GM19023 (cell line): ENCODE results near the gene ABHD14A.

Source experiments
- ATAC-seq: cut with Tn5 transposase; IDR thresholded peaks from one replicate; pipeline ENCODE4 v1.9.1; 2021; ENCODE audit warnings: mild to moderate bottlenecking, moderate library complexity; ENCODE audit not compliant: unreplicated experiment

ABHD14A gene

DNA sequence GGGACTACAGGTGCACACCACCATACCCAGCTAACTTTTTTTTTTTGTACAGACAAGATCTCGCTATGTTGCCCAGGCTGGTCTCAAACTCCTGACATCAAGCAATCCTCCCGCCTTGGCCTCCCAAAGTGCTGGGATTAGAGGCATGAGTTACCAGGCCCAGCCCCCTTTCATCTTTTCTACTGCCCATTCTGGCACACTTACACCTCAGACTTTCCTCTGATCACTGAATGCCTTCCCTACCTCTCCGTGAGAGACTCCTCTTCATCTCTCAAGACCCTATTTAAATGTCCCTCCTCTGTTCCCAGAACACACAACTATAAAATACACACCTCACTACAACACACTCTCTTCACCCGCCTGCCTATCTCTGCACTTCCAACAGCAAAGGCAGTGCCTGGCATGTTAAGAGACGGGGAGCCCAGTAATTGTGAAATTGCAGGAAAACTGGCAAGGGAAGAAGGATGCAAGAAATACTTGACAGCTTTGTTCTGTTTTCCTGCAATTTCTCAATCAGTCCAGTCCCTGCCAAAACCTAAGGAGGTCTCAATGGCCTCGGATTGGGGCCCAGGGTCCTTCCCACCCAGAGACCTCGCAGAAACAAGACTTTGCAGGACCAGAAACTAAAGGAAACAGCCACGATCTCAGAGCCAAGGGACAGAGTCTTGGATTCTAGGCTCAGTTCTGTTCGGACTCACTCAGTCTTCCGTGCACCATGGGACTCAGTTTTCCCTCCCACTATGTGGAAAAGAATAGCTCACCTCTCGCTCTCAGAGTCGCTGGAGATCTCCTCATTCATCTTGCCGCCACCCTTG, 34.0 kb upstream of the ABHD14A start:
- ATAC-seq = no peak

DNA sequence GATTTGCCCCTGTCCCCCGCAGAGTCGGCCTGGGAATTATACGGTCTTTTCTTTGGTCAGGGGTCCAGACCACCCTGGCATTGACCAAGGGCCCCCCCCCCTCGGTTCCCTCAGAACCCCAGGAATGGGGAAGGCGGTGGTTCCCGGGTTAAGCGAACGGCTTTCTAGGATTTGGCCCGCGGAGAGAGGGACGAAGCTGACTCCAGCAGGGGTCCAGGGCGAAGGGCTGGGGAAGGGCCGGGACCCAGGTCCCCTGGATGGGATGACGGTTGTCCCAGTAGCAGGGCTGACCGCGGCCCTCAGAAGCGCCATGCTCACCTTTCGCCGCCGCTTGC, 33.4 kb upstream of the ABHD14A start:
- no peak for ATAC-seq

- peak; percentile 87 for ATAC-seq
These were observed 32.9 kb upstream of the ABHD14A start, which contains the start of the genes PARP3 and RRP9 for GRCh38 chr3:51941798-51942602. PARP3 (plus strand) TSS chr3:51942363; CDS start chr3:51943356, 993 bp downstream. RRP9 (minus strand) TSS chr3:51941904; CDS start chr3:51941867, 37 bp downstream.

GRCh38 chr3:51942603-51943450, 32.0 kb upstream of the ABHD14A start:
- ATAC-seq = peak; percentile 22

DNA sequence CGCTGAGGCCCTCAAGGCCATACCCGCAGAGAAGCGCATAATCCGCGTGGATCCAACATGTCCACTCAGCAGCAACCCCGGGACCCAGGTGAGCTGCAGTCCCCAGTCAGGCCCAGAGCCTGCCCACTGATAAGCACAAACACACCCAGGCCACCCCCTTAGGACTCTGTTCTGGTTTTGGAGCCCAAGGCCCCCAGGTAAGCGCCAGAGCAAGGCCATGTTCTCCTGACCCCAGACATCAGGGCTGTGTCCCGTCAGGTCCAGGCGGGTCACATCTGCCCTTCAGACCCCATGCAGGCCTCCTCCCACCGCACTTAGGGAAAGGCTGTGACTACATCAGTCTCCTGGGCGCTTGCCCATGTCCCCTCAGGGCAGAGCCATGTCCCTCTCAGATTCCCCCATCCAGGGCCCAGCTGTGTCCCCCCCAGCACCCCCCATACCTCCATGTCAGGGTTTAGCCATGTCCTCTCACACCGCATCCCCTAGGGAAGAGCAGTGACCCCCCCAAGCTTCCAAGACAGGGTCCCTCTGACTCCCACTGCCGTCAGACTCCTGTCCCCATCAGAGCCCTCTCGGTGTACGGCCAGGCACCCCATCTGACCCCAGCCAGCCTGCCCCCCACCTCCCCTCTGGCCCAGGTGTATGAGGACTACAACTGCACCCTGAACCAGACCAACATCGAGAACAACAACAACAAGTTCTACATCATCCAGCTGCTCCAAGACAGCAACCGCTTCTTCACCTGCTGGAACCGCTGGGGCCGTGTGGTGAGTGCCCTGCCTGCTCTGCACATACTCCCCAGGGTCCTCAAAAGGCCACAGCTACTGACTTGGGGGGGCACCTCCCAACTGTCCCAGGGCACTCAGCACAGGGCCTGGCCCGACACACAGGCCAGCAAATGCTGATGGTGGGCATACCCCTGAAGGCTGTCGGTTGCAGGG, 31.1 kb upstream of the ABHD14A start:
- ATAC-seq = no peak

GRCh38 chr3:51944451-51945021, 30.3 kb upstream of the ABHD14A start:
- ATAC-seq = no peak

GRCh38 chr3:51945031-51945840, 29.6 kb upstream of the ABHD14A start:
- ATAC-seq = no peak

DNA sequence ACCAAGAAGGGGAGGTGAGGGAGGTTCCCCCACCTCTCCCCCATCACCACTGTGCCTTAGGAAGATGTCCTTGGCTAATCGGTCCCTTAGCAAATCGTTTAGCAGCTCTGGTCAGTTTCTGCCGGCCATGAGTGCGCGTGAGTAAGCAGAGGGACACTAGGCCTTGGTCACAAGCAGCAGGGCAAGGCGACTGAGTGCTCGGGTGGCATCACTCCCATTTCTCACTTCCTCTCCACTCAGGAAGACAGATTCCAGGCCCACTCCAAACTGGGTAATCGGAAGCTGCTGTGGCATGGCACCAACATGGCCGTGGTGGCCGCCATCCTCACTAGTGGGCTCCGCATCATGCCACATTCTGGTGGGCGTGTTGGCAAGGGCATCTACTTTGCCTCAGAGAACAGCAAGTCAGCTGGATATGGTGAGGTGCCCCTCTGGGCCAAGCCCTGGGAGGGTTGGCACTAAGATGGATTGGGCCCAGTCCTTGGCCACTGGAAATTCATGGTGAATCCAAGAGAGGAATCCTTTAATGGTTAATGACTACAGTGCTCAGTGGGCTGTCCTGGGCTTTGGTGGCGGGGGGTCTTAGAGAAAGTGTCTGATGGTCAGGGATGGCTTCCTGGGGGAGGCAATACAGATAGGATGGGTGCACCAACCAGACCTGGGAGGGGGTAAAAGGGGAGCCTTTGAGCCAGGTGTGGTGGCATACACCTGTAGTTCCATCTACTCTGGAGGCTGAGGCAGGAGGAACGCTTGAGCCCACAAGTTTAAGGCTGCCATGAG, 28.7 kb upstream of the ABHD14A start:
- ATAC-seq = no peak

- ATAC-seq = no peak
These were observed 28.1 kb upstream of the ABHD14A start for GRCh38 chr3:51946796-51947195.

- ATAC-seq = no peak
These were observed 27.5 kb upstream of the ABHD14A start for GRCh38 chr3:51947215-51947900.

DNA sequence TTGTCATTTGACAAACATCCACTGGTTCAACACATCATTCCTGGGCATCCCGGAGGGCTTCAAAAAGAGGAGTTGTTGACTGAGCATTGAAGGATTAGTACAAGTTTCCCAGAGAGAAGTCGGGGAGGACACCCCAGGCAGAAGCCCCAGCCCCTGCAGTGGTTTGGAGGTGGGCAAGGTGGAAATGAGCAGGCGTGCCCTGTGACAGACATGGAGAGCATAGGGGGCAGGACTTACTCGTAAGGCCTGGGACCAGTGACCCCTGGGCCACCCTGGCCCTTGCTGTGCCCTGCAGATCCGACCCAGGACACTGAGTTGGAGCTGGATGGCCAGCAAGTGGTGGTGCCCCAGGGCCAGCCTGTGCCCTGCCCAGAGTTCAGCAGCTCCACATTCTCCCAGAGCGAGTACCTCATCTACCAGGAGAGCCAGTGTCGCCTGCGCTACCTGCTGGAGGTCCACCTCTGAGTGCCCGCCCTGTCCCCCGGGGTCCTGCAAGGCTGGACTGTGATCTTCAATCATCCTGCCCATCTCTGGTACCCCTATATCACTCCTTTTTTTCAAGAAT, 26.8 kb upstream of the ABHD14A start:
- no peak for ATAC-seq

DNA sequence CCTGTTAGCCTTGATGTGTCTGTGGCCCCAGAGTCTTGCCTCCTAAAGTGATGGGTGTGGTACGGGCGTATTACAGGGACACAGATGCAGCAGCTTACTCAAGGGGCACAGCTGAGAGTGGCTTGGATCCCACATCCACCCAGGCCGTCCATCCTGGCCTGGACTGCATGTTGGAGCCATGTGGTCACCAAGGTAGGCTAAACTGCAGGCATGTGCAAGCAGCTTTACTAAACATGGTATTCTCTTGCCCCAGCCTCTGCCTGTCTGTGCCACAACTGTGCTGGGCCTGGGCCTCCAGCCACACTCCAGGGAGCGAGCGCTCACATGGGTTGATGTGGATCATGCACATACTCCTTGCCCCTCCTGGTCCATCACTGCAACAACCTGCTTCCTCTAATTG, 25.7 kb upstream of the ABHD14A start:
- no peak for ATAC-seq

- no peak for ATAC-seq
These were observed 24.0 kb upstream of the ABHD14A start for GRCh38 chr3:51950899-51951298.

- ATAC-seq = no peak
These were observed 21.4 kb upstream of the ABHD14A start for GRCh38 chr3:51953445-51953844.

DNA sequence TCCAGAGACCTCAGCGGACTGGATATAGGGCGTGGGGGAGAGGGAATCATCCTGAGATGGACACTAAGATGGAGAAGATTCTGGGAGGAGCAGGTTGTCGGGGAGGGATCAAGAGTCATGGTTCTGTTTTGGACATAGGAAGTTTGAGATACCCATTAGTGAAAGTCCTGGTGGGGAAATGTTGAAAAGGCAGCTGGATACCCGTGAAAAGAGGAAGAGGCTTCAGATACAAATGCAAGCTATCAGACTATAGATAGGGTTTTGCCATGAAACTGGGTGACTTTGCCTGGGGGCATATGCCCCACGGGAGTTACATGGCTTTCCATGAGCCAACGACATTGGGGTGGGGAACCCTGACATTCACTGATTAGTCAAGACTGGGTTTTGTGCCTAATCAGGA, 20.8 kb upstream of the ABHD14A start:
- no peak for ATAC-seq

DNA sequence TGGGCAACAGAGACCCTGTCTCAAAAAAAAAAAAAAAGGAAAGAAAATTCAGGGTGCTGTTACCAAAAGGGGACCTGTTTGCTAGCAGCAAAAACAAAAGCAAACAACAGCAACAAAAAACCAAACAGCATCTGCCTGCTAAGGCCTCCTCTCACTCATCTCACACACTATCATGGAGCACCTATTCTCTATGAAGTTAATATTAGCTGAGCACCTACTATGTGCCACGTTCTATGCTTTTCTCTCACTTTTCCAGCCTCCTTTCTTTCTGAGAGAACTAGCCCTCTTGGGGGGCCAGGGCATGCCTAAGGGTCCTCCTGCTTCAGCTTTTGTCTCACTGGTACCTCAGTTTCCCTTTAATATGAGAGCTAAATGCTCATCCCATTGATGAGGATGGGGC, 20.2 kb upstream of the ABHD14A start:
- ATAC-seq = no peak

DNA sequence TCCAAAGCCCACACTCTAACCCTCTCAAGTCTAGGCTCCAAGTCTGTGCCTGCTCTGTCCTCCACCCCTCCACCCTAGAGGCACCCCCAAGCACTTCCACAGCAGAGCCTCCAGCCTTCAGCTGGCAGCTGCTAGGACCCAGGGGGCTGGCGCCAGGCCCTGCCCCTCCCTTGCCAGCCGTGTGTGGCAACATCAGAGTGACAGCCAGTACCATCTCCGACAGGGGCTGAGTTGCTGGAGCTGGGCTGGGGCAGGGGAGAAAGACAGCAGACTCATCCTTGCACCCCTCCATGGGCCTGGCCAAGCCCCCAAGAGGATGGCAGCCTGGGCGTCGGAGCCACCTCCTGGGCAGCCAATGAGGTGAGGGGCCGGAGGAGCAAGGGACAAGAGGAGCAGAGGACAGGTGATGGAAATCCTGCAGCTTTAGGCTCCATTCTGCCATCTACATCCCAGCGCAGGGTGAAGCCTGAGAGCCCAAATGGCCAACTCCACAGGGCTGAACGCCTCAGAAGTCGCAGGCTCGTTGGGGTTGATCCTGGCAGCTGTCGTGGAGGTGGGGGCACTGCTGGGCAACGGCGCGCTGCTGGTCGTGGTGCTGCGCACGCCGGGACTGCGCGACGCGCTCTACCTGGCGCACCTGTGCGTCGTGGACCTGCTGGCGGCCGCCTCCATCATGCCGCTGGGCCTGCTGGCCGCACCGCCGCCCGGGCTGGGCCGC, 19.5 kb upstream of the ABHD14A start, which contains the start of gene GPR62:
TSS of gene GPR62 (plus strand) at position 207 of the 718 bp plus-strand sequence. CDS start at position 479, 272 bp downstream.
- no peak for ATAC-seq
